ENCODE data around the gene LOXL3. TPM values are rescaled to one million over a fixed set of nuclear protein-coding genes. Genes with fewer than 3 reads are reported as not detected.

The LOXL3 gene
- total and polyA plus RNA-seq, 2 experiments from 2014 or later = 11.2 to 13.6 TPM

- H3K27me3 ChIP-seq = peaks cover 7% of the 10 kb centered on the region
- H3K79me2 ChIP-seq = peaks cover 22% of the 10 kb centered on the region
- H3K36me3 ChIP-seq (replicated peaks; ENCODE audit: insufficient read depth, low read depth) = no peaks in the 10 kb centered on the region
- H3K9me3 ChIP-seq (ENCODE audit: low read depth) = no peaks in the 10 kb centered on the region
- H3K9me2 ChIP-seq (replicated peaks; ENCODE audit: insufficient read depth) = no peaks in the 10 kb centered on the region
- H2AFZ ChIP-seq = no peak overlapping the region
- WGBS (ENCODE audit: low lambda C conversion rate, missing lambda C conversion rate) = 93% methylated on average over 10 of the region's 10 CpGs
- no peak for DNase-seq (ENCODE audit: low spot score)
- H3K27ac ChIP-seq = no peak overlapping the region
- peaks cover 7% of the 10 kb centered on the region for H4K20me1 ChIP-seq (ENCODE audit: insufficient read depth, poor library complexity, severe bottlenecking)
- TF ChIP-seq CTCF (IDR thresholded peaks at IDR 0.05; ENCODE audit: poor library complexity) = no peak
- no peak for TF ChIP-seq EZH2 (IDR thresholded peaks at IDR 0.05; ENCODE audit: borderline replicate concordance)
- TF ChIP-seq EZH2phosphoT487 (IDR thresholded peaks at IDR 0.05; ENCODE audit: low read depth, severe bottlenecking, unreplicated experiment) = no peak
- H3K4me2 ChIP-seq = peak overlapping the region; percentile 10
- H3K4me1 ChIP-seq (ENCODE audit: insufficient read depth) = no peaks in the 10 kb centered on the region
- no peak overlapping the region for H3K4me3 ChIP-seq
These were observed 28.6 kb downstream of the LOXL3 start for GRCh38 chr2:74524955-74525716.

GRCh38 chr2:74524005-74524404 is 29.7 kb downstream of the LOXL3 start:
- H4K20me1 ChIP-seq (ENCODE audit: insufficient read depth, poor library complexity, severe bottlenecking) = peaks cover 7% of the 10 kb centered on the region
- DNase-seq (ENCODE audit: low spot score) = no peak
- H3K4me1 ChIP-seq (ENCODE audit: insufficient read depth) = no peaks in the 10 kb centered on the region
- H3K4me3 ChIP-seq = no peak overlapping the region
- peaks cover 18% of the 10 kb centered on the region for H3K79me2 ChIP-seq
- no peaks in the 10 kb centered on the region for H3K9me3 ChIP-seq (ENCODE audit: low read depth)
- H2AFZ ChIP-seq = no peak overlapping the region
- H3K27ac ChIP-seq = no peak overlapping the region
- no peaks in the 10 kb centered on the region for H3K9me2 ChIP-seq (replicated peaks; ENCODE audit: insufficient read depth)
- H3K36me3 ChIP-seq (replicated peaks; ENCODE audit: insufficient read depth, low read depth) = no peaks in the 10 kb centered on the region
- H3K4me2 ChIP-seq = no peak overlapping the region
- TF ChIP-seq EZH2phosphoT487 (IDR thresholded peaks at IDR 0.05; ENCODE audit: low read depth, severe bottlenecking, unreplicated experiment) (no peak), CTCF (IDR thresholded peaks at IDR 0.05; ENCODE audit: poor library complexity) (no peak), EZH2 (IDR thresholded peaks at IDR 0.05; ENCODE audit: borderline replicate concordance) (no peak)
- 93% methylated on average over 9 of the region's 9 CpGs for WGBS (ENCODE audit: low lambda C conversion rate, missing lambda C conversion rate)
- H3K27me3 ChIP-seq = peaks cover 18% of the 10 kb centered on the region

- H3K36me3 ChIP-seq (replicated peaks; ENCODE audit: insufficient read depth, low read depth) = no peaks in the 10 kb centered on the region
- no peaks in the 10 kb centered on the region for H3K9me2 ChIP-seq (replicated peaks; ENCODE audit: insufficient read depth)
- H4K20me1 ChIP-seq (ENCODE audit: insufficient read depth, poor library complexity, severe bottlenecking) = no peaks in the 10 kb centered on the region
- DNase-seq (ENCODE audit: low spot score) = no peak
- no peaks in the 10 kb centered on the region for H3K4me1 ChIP-seq (ENCODE audit: insufficient read depth)
- TF ChIP-seq CTCF (IDR thresholded peaks at IDR 0.05; ENCODE audit: poor library complexity) = no peak
- no peak for TF ChIP-seq EZH2phosphoT487 (IDR thresholded peaks at IDR 0.05; ENCODE audit: low read depth, severe bottlenecking, unreplicated experiment)
- no peak for TF ChIP-seq EZH2 (IDR thresholded peaks at IDR 0.05; ENCODE audit: borderline replicate concordance)
- 80% methylated on average over 3 of the region's 3 CpGs for whole genome bisulfite sequencing (ENCODE audit: low lambda C conversion rate, missing lambda C conversion rate)
- no peaks in the 10 kb centered on the region for H3K9me3 ChIP-seq (ENCODE audit: low read depth)
- no peak overlapping the region for H2AFZ ChIP-seq
- H3K4me3 ChIP-seq = no peak overlapping the region
- peaks cover 33% of the 10 kb centered on the region for H3K27me3 ChIP-seq
- peaks cover 3% of the 10 kb centered on the region for H3K79me2 ChIP-seq
- no peak overlapping the region for H3K27ac ChIP-seq
- no peak overlapping the region for H3K4me2 ChIP-seq
These were observed 31.2 kb downstream of the LOXL3 start for GRCh38 chr2:74522516-74522915.

Measured in hepatocyte (in vitro differentiated cells).